ENCODE results near the gene CHAD.

DNA sequence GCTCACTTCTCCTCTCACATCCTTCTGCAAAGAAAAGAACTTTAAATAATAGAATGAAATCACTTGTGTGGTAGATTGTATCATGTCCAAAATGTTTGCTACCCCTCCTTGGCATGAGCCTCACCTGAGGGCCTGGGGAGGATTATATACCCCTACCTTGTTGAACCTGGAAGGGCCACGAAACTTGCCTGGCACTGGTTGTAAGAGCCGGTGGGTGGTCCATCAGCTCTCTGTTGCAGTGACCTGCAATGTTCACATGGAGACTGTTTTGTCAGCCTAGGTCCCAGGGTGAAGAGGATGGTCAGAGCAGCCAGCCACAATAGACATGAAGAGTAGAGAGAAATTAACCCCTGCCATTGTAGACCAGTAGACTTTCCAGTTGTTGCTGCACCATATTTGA is 20.2 kb upstream of the CHAD start:
- TF ChIP-seq POLR2AphosphoS5 (IDR thresholded peaks at IDR 0.05): no peak
- no peak for TF ChIP-seq POLR2A (IDR thresholded peaks at IDR 0.05)

Data from sigmoid colon (tissue), 4 donors.